ENCODE data around the gene CDA. TPM values are rescaled to one million over a fixed set of nuclear protein-coding genes. Genes with fewer than 3 reads are reported as not detected.
A peak's percentile ranks its signal among the peaks of the same experiment; 100 is the strongest.

CDA gene
- total RNA-seq = 1 to 10 TPM in 3 of 4 donors, under 1 TPM in 1; 0.84 to 5.7 (median 3.8) TPM

DNA sequence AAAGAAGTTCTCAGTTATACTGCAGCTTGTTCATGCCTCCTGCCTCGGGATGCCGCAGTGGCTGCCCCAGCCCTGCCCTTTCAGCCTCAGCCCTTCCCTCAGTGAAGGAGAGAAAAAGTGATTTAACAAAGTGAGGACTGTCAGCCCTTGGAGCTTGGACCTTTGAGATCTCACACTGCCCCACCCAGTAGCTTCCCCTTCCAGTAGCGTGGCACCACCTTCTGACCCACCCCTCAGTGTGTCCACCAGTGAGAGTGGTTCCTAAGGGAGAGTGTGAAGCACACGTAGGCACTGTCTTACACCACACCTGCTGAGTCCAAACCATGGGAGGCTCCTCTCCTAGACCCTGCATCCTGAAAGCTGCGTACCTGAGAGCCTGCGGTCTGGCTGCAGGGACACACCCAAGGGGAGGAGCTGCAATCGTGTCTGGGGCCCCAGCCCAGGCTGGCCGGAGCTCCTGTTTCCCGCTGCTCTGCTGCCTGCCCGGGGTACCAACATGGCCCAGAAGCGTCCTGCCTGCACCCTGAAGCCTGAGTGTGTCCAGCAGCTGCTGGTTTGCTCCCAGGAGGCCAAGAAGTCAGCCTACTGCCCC, at the start of gene CDA:
Gene CDA, plus strand, starts transcription at position 464 of the 592 bp plus-strand sequence. Its CDS starts 33 bp downstream, at position 497.
- no peak for TF ChIP-seq POLR2A (IDR thresholded peaks at IDR 0.05)
- no peak for TF ChIP-seq EP300 (IDR thresholded peaks at IDR 0.05)
- TF ChIP-seq, protein P1, sequence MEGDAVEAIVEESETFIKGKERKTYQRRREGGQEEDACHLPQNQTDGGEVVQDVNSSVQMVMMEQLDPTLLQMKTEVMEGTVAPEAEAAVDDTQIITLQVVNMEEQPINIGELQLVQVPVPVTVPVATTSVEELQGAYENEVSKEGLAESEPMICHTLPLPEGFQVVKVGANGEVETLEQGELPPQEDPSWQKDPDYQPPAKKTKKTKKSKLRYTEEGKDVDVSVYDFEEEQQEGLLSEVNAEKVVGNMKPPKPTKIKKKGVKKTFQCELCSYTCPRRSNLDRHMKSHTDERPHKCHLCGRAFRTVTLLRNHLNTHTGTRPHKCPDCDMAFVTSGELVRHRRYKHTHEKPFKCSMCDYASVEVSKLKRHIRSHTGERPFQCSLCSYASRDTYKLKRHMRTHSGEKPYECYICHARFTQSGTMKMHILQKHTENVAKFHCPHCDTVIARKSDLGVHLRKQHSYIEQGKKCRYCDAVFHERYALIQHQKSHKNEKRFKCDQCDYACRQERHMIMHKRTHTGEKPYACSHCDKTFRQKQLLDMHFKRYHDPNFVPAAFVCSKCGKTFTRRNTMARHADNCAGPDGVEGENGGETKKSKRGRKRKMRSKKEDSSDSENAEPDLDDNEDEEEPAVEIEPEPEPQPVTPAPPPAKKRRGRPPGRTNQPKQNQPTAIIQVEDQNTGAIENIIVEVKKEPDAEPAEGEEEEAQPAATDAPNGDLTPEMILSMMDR (IDR thresholded peaks at IDR 0.05) = no peak
- H3K27ac ChIP-seq = peak within 1 kb of the TSS in 2 of 4 donors; percentile 62 to 66
- peaks cover 0 to 4% (median 0%) of the 10 kb centered on the region in 4 donors for H3K9me3 ChIP-seq
- peak within 1 kb of the TSS in 2 of 4 donors; percentile 14 to 34 for H3K4me3 ChIP-seq
- H3K4me1 ChIP-seq = peaks cover 0 to 9% (median 0%) of the 10 kb centered on the region in 4 donors
- peaks cover 0 to 50% of the 10 kb centered on the region in 2 donors for H3K27me3 ChIP-seq
- DNase-seq (ENCODE audit: low spot score in 2 of 2) = no peak
- H3K36me3 ChIP-seq = no peaks in the 10 kb centered on the region
- 42 to 44% methylated on average over 6 to 8 of the region's 11 CpGs for WGBS, 2 donors

- TF ChIP-seq, protein P1 (IDR thresholded peaks at IDR 0.05) = no peak
- TF ChIP-seq EP300 (IDR thresholded peaks at IDR 0.05) (no peak), POLR2A (IDR thresholded peaks at IDR 0.05) (no peak)
- 85 to 100% methylated on average over 1 of the region's 1 CpG for WGBS, 2 donors
- no peaks in the 10 kb centered on the region for H3K4me1 ChIP-seq
- H3K4me3 ChIP-seq = no peak overlapping the region
- H3K27ac ChIP-seq = no peak overlapping the region
- H3K9me3 ChIP-seq = no peaks in the 10 kb centered on the region
- peaks cover 0 to 21% of the 10 kb centered on the region in 2 donors for H3K27me3 ChIP-seq
- DNase-seq (ENCODE audit: low spot score in 2 of 2) = no peak
- H3K36me3 ChIP-seq = no peaks in the 10 kb centered on the region
These were observed 48.6 kb upstream of the CDA start for GRCh38 chr1:20540281-20540680.

DNA sequence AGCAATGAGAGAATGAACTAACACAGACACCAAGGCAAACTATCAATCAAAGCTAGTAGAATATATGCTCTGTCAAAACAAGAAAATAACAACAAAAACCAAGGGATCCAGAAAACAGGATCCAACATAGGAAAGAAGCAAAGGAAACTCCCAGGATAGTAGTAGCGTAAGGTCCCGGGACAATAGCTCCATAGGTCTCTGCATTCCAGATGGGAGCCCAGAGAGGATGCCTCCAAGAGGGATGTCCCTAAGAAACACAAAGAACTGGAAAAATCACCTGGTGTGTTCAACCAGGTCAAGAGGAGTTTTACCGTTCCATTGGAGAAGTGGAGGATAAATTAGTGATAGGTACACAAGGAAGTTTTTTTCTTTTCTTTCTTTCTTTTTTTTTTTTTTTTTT, 42.3 kb upstream of the CDA start:
- TF ChIP-seq, protein P1 (IDR thresholded peaks at IDR 0.05) = no peak
- TF ChIP-seq POLR2A (IDR thresholded peaks at IDR 0.05) (no peak), EP300 (IDR thresholded peaks at IDR 0.05) (no peak)
- H3K9me3 ChIP-seq = no peaks in the 10 kb centered on the region
- H3K27me3 ChIP-seq = peaks cover 0 to 31% of the 10 kb centered on the region in 2 donors
- no peak for DNase-seq (ENCODE audit: low spot score in 2 of 2)
- H3K4me3 ChIP-seq = no peak overlapping the region
- peaks cover 0 to under 1% (median 0%) of the 10 kb centered on the region in 4 donors for H3K4me1 ChIP-seq
- no peaks in the 10 kb centered on the region for H3K36me3 ChIP-seq
- no peak overlapping the region for H3K27ac ChIP-seq
- WGBS, 2 donors = 83 to 90% methylated on average over 3 of the region's 3 CpGs

- Histone ChIP-seq H3K4me3 (no peak overlapping the region), H3K9me3 (no peaks in the 10 kb centered on the region), H3K27me3 (peaks cover 0 to 55% of the 10 kb centered on the region in 2 donors), H3K27ac (no peak overlapping the region), H3K36me3 (no peaks in the 10 kb centered on the region), H3K4me1 (peaks cover 0 to 21% (median 0%) of the 10 kb centered on the region in 4 donors)
- WGBS, 2 donors = 50 to 52% methylated on average over 3 of the region's 3 CpGs
- TF ChIP-seq, protein P1 (IDR thresholded peaks at IDR 0.05) = no peak
- TF ChIP-seq POLR2A (IDR thresholded peaks at IDR 0.05) (no peak), EP300 (IDR thresholded peaks at IDR 0.05) (no peak)
- no peak for DNase-seq (ENCODE audit: low spot score in 2 of 2)
These were observed 37.7 kb upstream of the CDA start for GRCh38 chr1:20551161-20551560.

DNA sequence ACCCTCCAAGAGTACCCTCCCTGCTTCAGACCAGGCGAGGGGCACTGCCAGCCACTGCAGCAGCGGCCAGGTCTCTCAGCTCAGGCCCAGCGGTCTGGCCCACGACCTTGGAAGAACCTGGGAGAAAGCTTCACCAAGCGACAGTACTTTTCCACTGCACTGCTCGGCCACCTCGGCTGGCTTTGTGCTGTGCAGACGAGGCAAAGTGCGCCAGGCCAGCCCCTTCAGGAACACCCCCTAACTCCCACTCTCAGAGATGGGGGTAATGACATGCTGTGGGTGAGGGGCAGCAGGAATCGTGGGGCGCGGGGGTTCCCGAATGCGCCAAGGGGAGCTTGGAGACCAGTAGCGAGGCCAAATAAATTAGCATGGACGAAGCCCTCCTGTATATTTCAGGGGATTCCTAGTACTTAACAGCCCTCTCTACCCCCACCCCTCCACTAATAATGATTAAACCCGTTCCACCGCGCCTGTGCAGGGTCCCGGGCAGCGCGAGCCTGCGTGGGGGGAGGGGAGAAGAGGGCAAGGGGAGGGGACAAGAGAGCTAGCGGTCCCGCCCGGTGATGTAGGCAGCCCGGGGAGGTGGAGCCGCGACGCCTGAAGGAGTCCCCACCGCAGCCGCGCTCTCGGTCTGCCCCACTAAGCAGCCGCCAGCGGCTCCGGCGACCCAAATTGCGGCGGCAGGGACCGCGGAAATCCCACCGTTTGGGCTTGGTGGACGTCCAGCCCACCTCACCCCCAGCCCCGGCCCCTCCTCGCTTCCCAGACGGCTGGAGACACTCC, 36.8 kb upstream of the CDA start, which contains the start of gene FAM43B:
Gene FAM43B, plus strand, starts transcription at position 629 of the 783 bp plus-strand sequence. CDS start 401 bp downstream, outside the sequence.
- Histone ChIP-seq H3K27me3 (peaks cover 0 to 52% of the 10 kb centered on the region in 2 donors), H3K27ac (no peak within 1 kb of the TSS)
- 2 to 3% methylated on average over 35 to 36 of the region's 47 CpGs for WGBS, 2 donors

More for the DNA sequence above, 36.8 kb upstream of the CDA start, which contains the start of gene FAM43B:
- Histone ChIP-seq H3K4me1 (peaks cover 0 to 21% (median 0%) of the 10 kb centered on the region in 4 donors), H3K4me3 (peak within 1 kb of the TSS in 2 of 4 donors; percentile 21 to 48), H3K36me3 (no peaks in the 10 kb centered on the region), H3K9me3 (no peaks in the 10 kb centered on the region)
- DNase-seq (ENCODE audit: low spot score in 2 of 2) = peak in 1 of 2 donors; percentile 26
- TF ChIP-seq POLR2A (IDR thresholded peaks at IDR 0.05) = no peak
- no peak for TF ChIP-seq EP300 (IDR thresholded peaks at IDR 0.05)
- TF ChIP-seq, protein P1 (IDR thresholded peaks at IDR 0.05) = no peak
